Fibroblast of lung (primary cell): ENCODE results near the gene STRA8. TPM values are rescaled to one million over a fixed set of nuclear protein-coding genes. Genes with fewer than 3 reads are reported as not detected.

Experiments
- DNase-seq, 2 donors: peaks; one replicate each; pipeline versions ENCODE4 v3.0.0 to v3.0.0-alpha.2; 2010; ENCODE audit warnings: low read depth in 2 of 2
- H2AFZ ChIP-seq: 2 replicates; pipeline ENCODE4 v1.5.1; 2012; ENCODE audit warnings: low read length, control low read depth, inconsistent platforms
- H3K27ac ChIP-seq: 2 replicates; pipeline ENCODE4 v1.5.1; 2011; ENCODE audit warnings: low read length, control low read depth; ENCODE audit not compliant: insufficient read depth
- H3K27me3 ChIP-seq: 2 replicates; pipeline ENCODE4 v1.5.1; 2011; ENCODE audit warnings: mild to moderate bottlenecking, low read length; ENCODE audit not compliant: control insufficient read depth, insufficient read depth
- H3K36me3 ChIP-seq: 2 replicates; pipeline ENCODE4 v1.5.1; 2011; ENCODE audit warnings: low read length; ENCODE audit not compliant: control insufficient read depth, insufficient read depth
- H3K4me1 ChIP-seq: 2 replicates; pipeline ENCODE4 v1.5.1; 2011; ENCODE audit warnings: low read length; ENCODE audit not compliant: control insufficient read depth, insufficient read depth; ENCODE audit errors: extremely low read depth
- H3K4me2 ChIP-seq: 2 replicates; pipeline ENCODE4 v1.5.1; 2011; ENCODE audit warnings: low read length, control low read depth; ENCODE audit not compliant: insufficient read depth; ENCODE audit errors: extremely low read depth
- H3K4me3 ChIP-seq, 4 experiments: fragments of 200-600 bp in 1 of 4; sonication (generic) in 1 of 4; replicated peaks in 1 of 4; 2 replicates each; pipeline ENCODE4 v1.5.1; 2011 to 2016; ENCODE audit warnings: low read length in 4 of 4, low read depth in 3 of 4, mild to moderate bottlenecking in 3 of 4, control low read depth in 2 of 4, inconsistent platforms in 1 of 4, mixed read lengths in 1 of 4; ENCODE audit not compliant: insufficient read depth in 1 of 4; ENCODE audit errors: control extremely low read depth in 1 of 4
- H3K79me2 ChIP-seq: 2 replicates; pipeline ENCODE4 v1.5.1; 2012; ENCODE audit warnings: mild to moderate bottlenecking, low read length, inconsistent platforms; ENCODE audit not compliant: control insufficient read depth, insufficient read depth
- H3K9ac ChIP-seq: 2 replicates; pipeline ENCODE4 v1.5.1; 2011; ENCODE audit warnings: mild to moderate bottlenecking, low read length, control low read depth; ENCODE audit not compliant: insufficient read depth
- H3K9me3 ChIP-seq: 2 replicates; pipeline ENCODE4 v1.5.1; 2012; ENCODE audit warnings: low read depth, low read length; ENCODE audit not compliant: control insufficient read depth, insufficient read depth
- H4K20me1 ChIP-seq: 2 replicates; pipeline ENCODE4 v1.5.1; 2011; ENCODE audit warnings: low read length; ENCODE audit not compliant: control insufficient read depth, insufficient read depth; ENCODE audit errors: extremely low read depth
- CTCF ChIP-seq, 2 donors: IDR thresholded peaks in 1 of 2; conservative IDR thresholded peaks in 1 of 2; 1 replicate in 1 of 2; 2 replicates in 1 of 2; pipeline ENCODE4 v1.5.1; 2011 to 2012; ENCODE audit warnings: low read length in 2 of 2, control low read depth in 1 of 2, inconsistent platforms in 1 of 2, low read depth in 1 of 2, mild to moderate bottlenecking in 1 of 2
- EZH2 ChIP-seq: IDR thresholded peaks from 2 replicates; pipeline ENCODE4 v1.5.1; 2012; ENCODE audit warnings: low read length, control low read depth, mild to moderate bottlenecking; ENCODE audit errors: missing control alignments
- polyA plus RNA-seq, 2 donors: library from polyadenylated mRNA; depleted of rRNA in 1 of 2; stranded (reverse) in 1 of 2; unstranded in 1 of 2; fragments of >200 nt; gene quantifications; 2 replicates each; pipeline ENCODE4 v1.2.1, GENCODE V29; 2011 to 2012; ENCODE audit warnings: missing spikeins in 1 of 2
- total RNA-seq: library from RNA; depleted of rRNA; stranded (reverse); fragments of >200 nt; gene quantifications from 2 replicates; pipeline ENCODE4 v1.2.1, GENCODE V29; 2014

Gene STRA8
- total and polyA plus RNA-seq, 2 donors (not counting 1 experiment from before 2014, with no cell fraction given) = not detected

- H3K4me3 ChIP-seq = no peak overlapping the region
- no peak for DNase-seq
Measured at GRCh38 chr7:135248546-135248945, 14.9 kb downstream of the STRA8 start.

GRCh38 chr7:135251496-135252391 lies 18.1 kb downstream of the STRA8 start:
- Histone ChIP-seq H3K4me2 (no peak overlapping the region), H3K9me3 (no peaks in the 10 kb centered on the region), H3K4me3 (no peak overlapping the region), H3K4me1 (peaks cover 16% of the 10 kb centered on the region), H2AFZ (no peak overlapping the region), H3K9ac (no peak overlapping the region), H3K27me3 (no peaks in the 10 kb centered on the region), H3K79me2 (no peaks in the 10 kb centered on the region), H3K36me3 (no peaks in the 10 kb centered on the region), H4K20me1 (no peaks in the 10 kb centered on the region), H3K27ac (no peak overlapping the region)
- no peak for DNase-seq
- TF ChIP-seq EZH2 = no peak
- TF ChIP-seq CTCF (conservative IDR thresholded peaks at IDR 0.05 in 1 of 2, IDR thresholded peaks at IDR 0.05 in 1 of 2; ENCODE audit: low read depth in 1 of 2, low read length in 2 of 2) = no peak

More at GRCh38 chr7:135248546-135248945, 14.9 kb downstream of the STRA8 start:
- peaks cover 4% of the 10 kb centered on the region for H3K4me1 ChIP-seq
- H4K20me1 ChIP-seq = no peaks in the 10 kb centered on the region
- TF ChIP-seq CTCF (conservative IDR thresholded peaks at IDR 0.05 in 1 of 2, IDR thresholded peaks at IDR 0.05 in 1 of 2; ENCODE audit: low read depth in 1 of 2, low read length in 2 of 2) (no peak), EZH2 (no peak)
- H3K9ac ChIP-seq = no peak overlapping the region
- no peaks in the 10 kb centered on the region for H3K9me3 ChIP-seq
- H3K4me2 ChIP-seq = no peak overlapping the region
- H3K27ac ChIP-seq = no peak overlapping the region
- no peak overlapping the region for H2AFZ ChIP-seq
- peaks cover 3% of the 10 kb centered on the region for H3K27me3 ChIP-seq
- no peaks in the 10 kb centered on the region for H3K36me3 ChIP-seq
- H3K79me2 ChIP-seq = no peaks in the 10 kb centered on the region

- peak; percentile 74 to 77 for DNase-seq
- Histone ChIP-seq H4K20me1 (no peaks in the 10 kb centered on the region), H3K9ac (no peak overlapping the region), H3K79me2 (no peaks in the 10 kb centered on the region), H3K27ac (peak overlapping the region; percentile 74), H3K4me2 (peak overlapping the region; percentile 48), H2AFZ (peak overlapping the region; percentile 63), H3K4me1 (peaks cover 16% of the 10 kb centered on the region), H3K36me3 (no peaks in the 10 kb centered on the region), H3K9me3 (no peaks in the 10 kb centered on the region), H3K4me3 (no peak overlapping the region), H3K27me3 (no peaks in the 10 kb centered on the region)
- TF ChIP-seq EZH2 = no peak
- TF ChIP-seq CTCF (conservative IDR thresholded peaks at IDR 0.05 in 1 of 2, IDR thresholded peaks at IDR 0.05 in 1 of 2; ENCODE audit: low read depth in 1 of 2, low read length in 2 of 2) = no peak
Measured at GRCh38 chr7:135253851-135254771, 20.5 kb downstream of the STRA8 start.
